GM23248 (cell line): Measurements from ENCODE around the gene KCNK5. TPM values are rescaled to one million over a fixed set of nuclear protein-coding genes. Genes with fewer than 3 reads are reported as not detected.

Experiments used
- DNase-seq: peaks from one replicate; pipeline ENCODE4 v3.0.0-alpha.2; 2015
- H2AFZ ChIP-seq: fragments of 200-600 bp; sonication (generic); 2 replicates; pipeline ENCODE4 v1.6.1; 2016; ENCODE audit warnings: antibody characterized with exemption
- H3F3A ChIP-seq: fragments of 200-600 bp; sonication (generic); 2 replicates; pipeline ENCODE4 v1.6.1; 2016; ENCODE audit warnings: mild to moderate bottlenecking, antibody characterized with exemption, mixed run types; ENCODE audit not compliant: insufficient read depth
- H3K27ac ChIP-seq: fragments of 200-600 bp; sonication (generic); 2 replicates; pipeline ENCODE4 v1.5.1; 2016; ENCODE audit warnings: mild to moderate bottlenecking
- H3K27me3 ChIP-seq: fragments of 200-600 bp; sonication (generic); replicated peaks from 2 replicates; pipeline ENCODE4 v1.6.1; 2016; ENCODE audit warnings: mild to moderate bottlenecking; ENCODE audit not compliant: insufficient read depth
- H3K36me3 ChIP-seq: fragments of 200-600 bp; sonication (generic); 2 replicates; pipeline ENCODE4 v1.6.1; 2016; ENCODE audit warnings: low read depth, mild to moderate bottlenecking
- H3K4me1 ChIP-seq: fragments of 200-600 bp; sonication (generic); 2 replicates; pipeline ENCODE4 v1.6.1; 2016; ENCODE audit warnings: mild to moderate bottlenecking; ENCODE audit not compliant: insufficient read depth
- H3K4me2 ChIP-seq: fragments of 200-600 bp; sonication (generic); one replicate; pipeline ENCODE4 v1.6.1; 2016; ENCODE audit warnings: mild to moderate bottlenecking; ENCODE audit not compliant: unreplicated experiment
- H3K4me3 ChIP-seq: fragments of 200-600 bp; sonication (generic); 2 replicates; pipeline ENCODE4 v1.5.1; 2016; ENCODE audit warnings: mild to moderate bottlenecking
- H3K79me2 ChIP-seq: fragments of 200-600 bp; sonication (generic); 2 replicates; pipeline ENCODE4 v1.6.1; 2016; ENCODE audit warnings: mild to moderate bottlenecking; ENCODE audit not compliant: insufficient read depth
- H3K9ac ChIP-seq: fragments of 200-600 bp; sonication (generic); 2 replicates; pipeline ENCODE4 v1.6.1; 2016; ENCODE audit warnings: mild to moderate bottlenecking
- H3K9me2 ChIP-seq: fragments of 200-600 bp; sonication (generic); 2 replicates; pipeline ENCODE4 v1.6.1; 2016; ENCODE audit warnings: mixed run types, mild to moderate bottlenecking, moderate library complexity; ENCODE audit not compliant: insufficient read depth
- H3K9me3 ChIP-seq: fragments of 200-600 bp; sonication (generic); one replicate; pipeline ENCODE4 v1.6.1; 2017; ENCODE audit warnings: low read depth
- H4K20me1 ChIP-seq: fragments of 200-600 bp; sonication (generic); 2 replicates; pipeline ENCODE4 v1.6.0; 2016; ENCODE audit not compliant: insufficient read depth
- EZH2 ChIP-seq: fragments of 200-600 bp; sonication (generic); IDR thresholded peaks from 2 replicates; pipeline ENCODE4 v1.6.1; 2018; ENCODE audit warnings: antibody characterized with exemption, mild to moderate bottlenecking; ENCODE audit not compliant: insufficient read depth, poor library complexity, severe bottlenecking
- EZH2phosphoT487 ChIP-seq: fragments of 200-600 bp; sonication (generic); IDR thresholded peaks from 2 replicates; pipeline ENCODE4 v1.6.1; 2018; ENCODE audit warnings: antibody characterized with exemption, moderate library complexity, mild to moderate bottlenecking, low read depth; ENCODE audit not compliant: insufficient read depth
- WGBS, 2 experiments: methylation state at CpG; one replicate each; pipeline ENCODE4 v1.1.6; 2015 to 2017; ENCODE audit warnings: low lambda C conversion rate in 2 of 2, low coverage in 1 of 2; ENCODE audit errors: missing lambda C conversion rate in 2 of 2; 5-methylcytosine and 5-hydroxymethylcytosine counted together
- in situ Hi-C: fragments of 300-500 bp; cut with MboI; formaldehyde crosslinking; loops from 2 replicates; pipeline ENCODE4 v1.15.0; 2020
- polyA plus RNA-seq: library from polyadenylated mRNA; unstranded; fragments of >200 nt; fragmentation: Nextera tagmentation; extraction: Ambion mirVana; gene quantifications from 2 replicates; pipeline ENCODE4 v1.2.1, GENCODE V29; 2016
- total RNA-seq: library from RNA; depleted of rRNA; stranded (reverse); fragments of >200 nt; shearing (Covaris generic); gene quantifications from 2 replicates; pipeline ENCODE4 v1.2.3, GENCODE V29; 2014

The KCNK5 gene
- total and polyA plus RNA-seq, 2 experiments from 2014 or later: not detected

GRCh38 chr6:39266782-39267355 is 37.6 kb upstream of the KCNK5 start:
- Histone ChIP-seq H2AFZ (no peak overlapping the region), H3K9me2 (no peaks in the 10 kb centered on the region), H3K79me2 (no peaks in the 10 kb centered on the region), H3K9me3 (no peaks in the 10 kb centered on the region), H3K27me3 (no peaks in the 10 kb centered on the region; the same call in 1 of the 2 replicates), H3K4me1 (no peaks in the 10 kb centered on the region), H3F3A (no peaks in the 10 kb centered on the region), H3K9ac (no peak overlapping the region), H3K36me3 (no peaks in the 10 kb centered on the region), H3K27ac (no peak overlapping the region), H3K4me2 (no peak overlapping the region), H4K20me1 (no peaks in the 10 kb centered on the region), H3K4me3 (no peak overlapping the region)
- in situ Hi-C loops: no loop called here
- DNase-seq: no peak
- 51% methylated on average over 5 of the region's 5 CpGs for WGBS, 2 experiments
- no peak for TF ChIP-seq EZH2phosphoT487
- TF ChIP-seq EZH2: no peak

DNA sequence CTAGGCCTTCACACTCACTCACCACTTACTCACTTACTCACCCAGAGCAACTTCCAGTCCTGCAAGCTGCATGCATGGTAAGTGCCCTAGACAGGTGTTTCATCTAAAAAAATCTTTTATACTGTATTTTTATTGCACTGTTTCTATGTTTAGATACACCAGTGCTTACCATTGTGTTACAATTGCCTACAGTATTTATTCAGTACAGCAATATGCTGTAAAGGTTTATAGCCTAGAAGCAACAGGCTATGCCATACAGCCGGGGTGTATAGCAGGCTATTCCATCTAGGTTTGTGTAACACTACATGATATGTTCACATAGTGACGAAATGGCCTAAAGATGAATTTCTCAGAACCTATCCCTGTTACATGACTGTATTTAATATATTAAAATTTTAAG is 37.1 kb upstream of the KCNK5 start:
- Histone ChIP-seq H3K4me1 (no peaks in the 10 kb centered on the region), H4K20me1 (no peaks in the 10 kb centered on the region), H3K4me2 (no peak overlapping the region), H3K79me2 (no peaks in the 10 kb centered on the region), H3K9me2 (no peaks in the 10 kb centered on the region), H3K36me3 (no peaks in the 10 kb centered on the region), H3K4me3 (no peak overlapping the region), H3K9me3 (no peaks in the 10 kb centered on the region), H3F3A (no peaks in the 10 kb centered on the region), H3K9ac (no peak overlapping the region), H3K27ac (no peak overlapping the region), H3K27me3 (no peaks in the 10 kb centered on the region; the same call in 1 of the 2 replicates), H2AFZ (no peak overlapping the region)
- TF ChIP-seq EZH2 (no peak), EZH2phosphoT487 (no peak)
- in situ Hi-C loops: no loop called here
- WGBS, 2 experiments: 27 to 39% methylated on average over 2 of the region's 2 CpGs
- no peak for DNase-seq

DNA sequence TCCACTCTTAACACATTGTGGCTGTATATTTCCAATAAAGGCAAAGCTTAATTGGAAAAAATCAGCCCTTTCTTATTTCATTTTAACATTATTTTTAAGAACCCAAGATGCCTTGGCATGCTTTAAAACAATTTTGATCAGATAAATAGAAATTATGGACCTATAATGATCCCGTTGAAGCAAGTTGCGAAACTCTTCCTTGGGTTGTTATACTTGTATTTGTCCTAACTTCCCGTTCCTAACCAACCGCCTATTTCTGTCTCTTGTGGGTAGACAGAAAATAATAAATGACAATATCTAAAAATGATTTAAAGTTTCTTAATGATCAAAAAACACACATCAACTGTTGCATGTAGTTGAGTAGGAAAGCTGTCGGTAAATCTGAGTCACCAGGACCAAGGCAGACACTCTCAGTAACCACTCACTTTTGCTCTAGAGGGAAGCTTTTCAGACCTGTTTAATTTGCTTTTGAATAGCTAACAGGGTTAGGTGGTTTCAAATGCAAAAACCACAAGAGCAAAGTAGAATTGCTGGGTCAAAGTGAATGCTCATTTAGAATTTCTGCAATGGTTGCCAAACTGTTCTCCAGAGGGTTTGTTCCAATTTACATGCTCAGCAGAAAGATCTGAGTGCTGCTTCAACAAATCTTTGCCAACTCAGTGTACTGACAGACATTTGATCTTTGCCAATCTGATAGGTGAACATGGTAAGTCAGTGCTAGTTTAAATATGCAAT is 34.2 kb upstream of the KCNK5 start:
- 52 to 53% methylated on average over 5 of the region's 5 CpGs for WGBS, 2 experiments
- H3K4me1 ChIP-seq: no peaks in the 10 kb centered on the region
- H3F3A ChIP-seq: no peaks in the 10 kb centered on the region
- H3K9me2 ChIP-seq: no peaks in the 10 kb centered on the region
- H4K20me1 ChIP-seq: no peaks in the 10 kb centered on the region
- H3K79me2 ChIP-seq: no peaks in the 10 kb centered on the region
- no peak for DNase-seq
- H2AFZ ChIP-seq: no peak overlapping the region
- in situ Hi-C loops: no loop called here
- no peaks in the 10 kb centered on the region; the same call in 1 of the 2 replicates for H3K27me3 ChIP-seq
- H3K27ac ChIP-seq: no peak overlapping the region
- no peak for TF ChIP-seq EZH2phosphoT487
- no peak for TF ChIP-seq EZH2
- no peak overlapping the region for H3K4me3 ChIP-seq
- H3K9me3 ChIP-seq: no peaks in the 10 kb centered on the region
- H3K9ac ChIP-seq: no peak overlapping the region
- H3K36me3 ChIP-seq: no peaks in the 10 kb centered on the region
- no peak overlapping the region for H3K4me2 ChIP-seq

- no peaks in the 10 kb centered on the region for H3K79me2 ChIP-seq
- no peaks in the 10 kb centered on the region for H3K36me3 ChIP-seq
- in situ Hi-C loops: no loop called here
- no peaks in the 10 kb centered on the region for H3K9me2 ChIP-seq
- no peaks in the 10 kb centered on the region; the same call in 1 of the 2 replicates for H3K27me3 ChIP-seq
- no peaks in the 10 kb centered on the region for H4K20me1 ChIP-seq
- DNase-seq: no peak
- no peaks in the 10 kb centered on the region for H3K4me1 ChIP-seq
- TF ChIP-seq EZH2phosphoT487 (no peak), EZH2 (no peak)
- no peak overlapping the region for H2AFZ ChIP-seq
- no peak overlapping the region for H3K9ac ChIP-seq
- no peak overlapping the region for H3K4me2 ChIP-seq
- 46 to 50% methylated on average over 3 of the region's 3 CpGs for WGBS, 2 experiments
- H3K27ac ChIP-seq: no peak overlapping the region
- H3K9me3 ChIP-seq: no peaks in the 10 kb centered on the region
- H3F3A ChIP-seq: no peaks in the 10 kb centered on the region
- no peak overlapping the region for H3K4me3 ChIP-seq
Measured at GRCh38 chr6:39261751-39262150, 32.5 kb upstream of the KCNK5 start.
